Choroid plexus epithelial cell (primary cell): ENCODE results near the gene TRAF1.

Experiments
- DNase-seq: peaks from one replicate; pipeline ENCODE4 v3.0.0-alpha.2; 2010; ENCODE audit warnings: low read depth
- H3K4me3 ChIP-seq: 2 replicates; pipeline ENCODE4 v1.5.1; 2011; ENCODE audit warnings: low read depth, mild to moderate bottlenecking, control low read depth, low read length, moderate library complexity
- TF ChIP-seq, protein P1 (sequence below): conservative IDR thresholded peaks from 2 replicates; pipeline ENCODE4 v1.5.1; 2011; ENCODE audit warnings: low read depth, mild to moderate bottlenecking, control low read depth, inconsistent platforms, low read length, moderate library complexity

TRAF1 gene

DNA sequence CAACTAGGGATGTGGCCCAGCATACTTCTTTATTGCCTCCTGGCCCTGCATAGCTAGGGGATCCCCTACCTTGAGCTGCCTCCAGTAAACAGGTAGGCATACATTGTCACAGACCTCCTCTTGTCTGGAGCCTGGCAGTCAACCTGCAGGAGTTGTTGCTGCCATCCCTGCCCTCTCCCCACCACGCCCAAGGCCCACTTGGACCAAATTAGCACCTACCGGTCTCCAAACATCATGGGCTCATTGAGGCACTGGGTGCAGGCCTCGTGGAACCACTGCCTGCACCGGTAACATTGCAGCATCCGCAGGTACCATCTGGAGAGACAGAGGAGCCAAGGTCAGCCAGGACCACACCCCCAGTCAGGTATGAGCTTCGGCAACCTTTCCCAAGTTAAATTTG is 59.9 kb downstream of the TRAF1 start:
- TF ChIP-seq, protein P1, sequence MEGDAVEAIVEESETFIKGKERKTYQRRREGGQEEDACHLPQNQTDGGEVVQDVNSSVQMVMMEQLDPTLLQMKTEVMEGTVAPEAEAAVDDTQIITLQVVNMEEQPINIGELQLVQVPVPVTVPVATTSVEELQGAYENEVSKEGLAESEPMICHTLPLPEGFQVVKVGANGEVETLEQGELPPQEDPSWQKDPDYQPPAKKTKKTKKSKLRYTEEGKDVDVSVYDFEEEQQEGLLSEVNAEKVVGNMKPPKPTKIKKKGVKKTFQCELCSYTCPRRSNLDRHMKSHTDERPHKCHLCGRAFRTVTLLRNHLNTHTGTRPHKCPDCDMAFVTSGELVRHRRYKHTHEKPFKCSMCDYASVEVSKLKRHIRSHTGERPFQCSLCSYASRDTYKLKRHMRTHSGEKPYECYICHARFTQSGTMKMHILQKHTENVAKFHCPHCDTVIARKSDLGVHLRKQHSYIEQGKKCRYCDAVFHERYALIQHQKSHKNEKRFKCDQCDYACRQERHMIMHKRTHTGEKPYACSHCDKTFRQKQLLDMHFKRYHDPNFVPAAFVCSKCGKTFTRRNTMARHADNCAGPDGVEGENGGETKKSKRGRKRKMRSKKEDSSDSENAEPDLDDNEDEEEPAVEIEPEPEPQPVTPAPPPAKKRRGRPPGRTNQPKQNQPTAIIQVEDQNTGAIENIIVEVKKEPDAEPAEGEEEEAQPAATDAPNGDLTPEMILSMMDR, result no peak
- no peak overlapping the region for H3K4me3 ChIP-seq

DNA sequence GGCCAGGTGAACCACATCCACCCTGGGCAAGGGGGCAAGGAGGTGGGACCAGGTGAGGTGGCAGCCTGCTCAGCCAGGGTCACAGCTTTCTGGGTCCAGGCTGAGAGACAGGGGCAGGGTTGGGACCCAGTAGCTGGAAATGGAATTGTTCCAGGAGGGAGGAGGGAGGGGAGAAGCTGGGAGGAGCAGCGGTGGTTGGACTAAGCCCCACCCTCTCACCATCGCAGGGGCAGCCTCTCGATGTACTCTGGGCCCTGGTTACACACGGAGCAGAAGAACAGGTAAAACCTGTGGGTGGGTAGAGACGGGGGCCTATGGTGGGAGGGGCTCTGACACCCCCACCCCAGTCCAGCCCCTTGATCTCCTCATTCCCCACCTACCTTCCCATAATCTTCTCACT is 60.8 kb downstream of the TRAF1 start:
- TF ChIP-seq, protein P1, result no peak
- no peak for DNase-seq
- no peak overlapping the region for H3K4me3 ChIP-seq

More for the DNA sequence above, 59.9 kb downstream of the TRAF1 start:
- DNase-seq, result no peak

DNA sequence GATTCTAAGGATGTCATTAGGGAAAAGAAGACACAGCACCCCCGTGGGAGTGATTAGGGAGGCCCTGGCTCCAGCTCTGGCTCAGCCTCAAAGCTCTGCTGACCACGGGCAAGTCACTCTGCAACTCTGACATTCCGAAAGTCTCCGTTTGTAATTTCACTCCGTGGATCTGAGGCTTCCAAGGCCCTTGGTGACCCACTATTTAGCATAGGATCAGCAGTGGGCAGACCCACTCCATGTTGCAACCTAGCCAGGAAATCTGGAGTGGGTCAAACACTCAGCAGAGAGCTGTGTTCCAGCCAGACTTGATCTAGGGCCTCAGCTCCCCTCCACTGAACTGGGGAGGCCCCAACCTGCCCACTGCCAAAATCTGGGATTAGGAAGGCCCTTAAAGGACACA is 61.4 kb downstream of the TRAF1 start:
- no peak overlapping the region for H3K4me3 ChIP-seq
- no peak for DNase-seq
- TF ChIP-seq, protein P1, result no peak

DNA sequence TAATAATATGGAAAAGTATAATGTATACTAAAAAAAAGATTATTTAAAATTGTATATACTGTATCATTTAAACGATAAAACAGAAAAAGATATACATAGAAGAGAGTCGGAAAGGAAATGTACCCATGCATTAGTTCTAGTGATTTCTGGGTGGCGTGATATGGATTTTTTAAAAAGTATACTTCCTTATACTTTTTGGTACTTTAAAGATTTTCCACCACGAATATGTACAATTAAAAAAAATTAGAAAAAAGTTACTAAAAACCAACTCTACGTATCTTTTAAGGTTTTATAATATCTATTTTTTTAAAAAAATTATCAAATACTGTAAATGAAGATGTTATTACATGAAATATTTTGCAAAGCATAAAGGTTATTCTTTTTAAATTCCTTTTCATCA is 61.9 kb downstream of the TRAF1 start:
- DNase-seq, result no peak
- TF ChIP-seq, protein P1, result no peak
- H3K4me3 ChIP-seq, result no peak overlapping the region

DNA sequence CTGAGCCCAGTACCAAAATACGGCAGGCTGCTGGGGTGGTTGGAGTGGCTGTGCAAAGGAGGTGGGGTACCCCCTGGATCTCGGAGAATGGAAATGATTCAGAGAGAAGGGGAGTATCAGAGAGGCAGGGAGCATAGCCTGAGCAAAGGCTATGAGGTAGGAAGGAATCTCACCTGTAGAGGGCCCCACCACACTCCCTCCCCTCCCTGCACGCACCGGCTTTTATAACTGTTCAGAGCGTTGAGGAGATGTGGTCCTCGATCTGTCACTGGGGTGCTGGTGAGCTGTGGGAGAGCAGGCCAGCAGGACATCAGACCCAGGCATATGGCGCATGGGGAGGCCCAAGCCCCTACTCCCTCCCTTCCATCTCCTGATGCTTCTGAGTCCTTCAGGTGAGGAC is 62.8 kb downstream of the TRAF1 start:
- DNase-seq, result no peak
- H3K4me3 ChIP-seq, result no peak overlapping the region
- TF ChIP-seq, protein P1, result no peak

DNA sequence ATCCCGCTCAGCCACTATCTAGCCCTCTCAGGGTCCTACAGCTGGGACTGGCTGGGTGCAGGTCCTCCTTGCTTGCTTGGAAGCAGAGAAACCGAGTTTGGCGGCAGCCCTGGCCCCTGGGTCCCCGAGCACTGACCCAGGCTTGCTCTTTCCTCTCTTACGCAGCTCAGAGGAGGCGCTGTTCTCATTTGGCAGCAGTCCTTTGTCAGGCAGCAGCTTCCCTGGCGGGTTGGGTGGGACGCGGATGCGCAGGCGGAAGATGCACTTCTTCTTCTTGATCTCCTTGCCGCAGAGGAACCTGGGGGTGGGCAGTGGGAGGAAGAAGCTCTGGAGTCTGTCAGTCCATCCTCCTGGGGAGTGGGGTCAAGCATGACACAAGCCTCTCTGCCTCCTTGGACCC is 64.1 kb downstream of the TRAF1 start:
- TF ChIP-seq, protein P1, result no peak
- DNase-seq, result no peak
- H3K4me3 ChIP-seq, result no peak overlapping the region

DNA sequence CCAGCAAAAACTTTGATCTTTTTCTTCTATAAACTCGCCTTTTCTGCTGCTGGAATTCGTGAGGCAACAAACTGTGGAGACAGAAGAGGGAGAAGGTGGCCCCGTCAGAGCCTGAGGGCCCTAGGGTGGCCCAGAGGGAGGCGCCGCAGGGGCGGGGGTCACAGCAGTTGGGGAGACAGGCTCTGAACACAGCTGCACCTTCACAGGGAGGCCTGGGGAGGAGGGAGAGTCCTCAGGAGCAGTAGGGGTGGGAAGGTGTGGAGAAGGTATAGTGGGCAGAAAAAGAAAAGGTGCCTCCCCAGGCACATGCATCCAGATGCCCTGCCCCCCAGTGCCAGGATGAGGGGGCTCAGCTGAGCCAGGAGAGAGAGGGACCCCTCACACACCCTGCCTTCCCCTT is 64.7 kb downstream of the TRAF1 start:
- no peak for DNase-seq
- no peak overlapping the region for H3K4me3 ChIP-seq
- TF ChIP-seq, protein P1, result no peak
